Stimulated activated naive CD8-positive, alpha-beta T cell treated with anti-CD3 and anti-CD28 coated beads, Interleukin-15, Interleukin-2, amounts not matched to agents 100 U/mL and 50 U/mL, for 24 hours (primary cell): ENCODE results near the gene ADO.

ENCODE experiments used
- ATAC-seq: fragments of 150-1000 bp; cut with Tn5 transposase; one replicate; pipeline ENCODE4 v1.10.0; 2021
- DNase-seq: peaks from one replicate; pipeline ENCODE4 v3.0.0; 2021

The ADO gene

DNA sequence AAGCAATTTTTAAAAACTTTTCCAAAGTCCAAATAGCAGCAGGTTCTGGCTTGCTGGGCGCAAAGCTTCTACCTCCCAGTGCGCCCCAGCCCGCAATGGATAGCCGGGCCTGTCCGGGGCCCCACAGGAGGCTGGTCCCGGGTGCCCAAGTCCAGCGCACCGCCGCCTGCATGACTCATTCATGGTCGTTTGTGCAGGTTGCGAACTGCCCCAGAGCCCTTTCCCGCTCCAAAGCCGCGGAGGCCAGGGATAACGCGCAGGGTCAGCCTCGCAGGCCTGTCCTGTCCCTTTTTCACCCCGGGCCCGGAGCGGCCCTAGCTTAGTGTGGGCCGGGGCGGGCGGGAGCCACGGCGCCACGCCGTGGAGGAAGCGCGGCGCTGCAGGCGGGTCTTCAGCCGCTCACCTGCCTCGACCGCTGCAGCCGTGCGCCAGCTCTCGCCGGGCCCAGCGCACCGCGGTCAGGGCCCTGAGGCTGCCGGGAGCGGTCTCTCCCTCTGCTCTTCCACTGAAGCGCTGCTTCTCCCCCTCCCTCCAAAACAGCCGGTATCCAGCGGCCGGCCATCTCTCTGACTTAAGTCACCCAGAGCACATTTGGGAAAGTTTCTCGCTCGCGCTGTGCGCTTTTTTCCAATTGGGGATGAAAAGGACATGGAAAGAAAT is 13.4 kb downstream of the ADO start:
- DNase-seq (peak; percentile 81), ATAC-seq (peak; percentile 30)

DNA sequence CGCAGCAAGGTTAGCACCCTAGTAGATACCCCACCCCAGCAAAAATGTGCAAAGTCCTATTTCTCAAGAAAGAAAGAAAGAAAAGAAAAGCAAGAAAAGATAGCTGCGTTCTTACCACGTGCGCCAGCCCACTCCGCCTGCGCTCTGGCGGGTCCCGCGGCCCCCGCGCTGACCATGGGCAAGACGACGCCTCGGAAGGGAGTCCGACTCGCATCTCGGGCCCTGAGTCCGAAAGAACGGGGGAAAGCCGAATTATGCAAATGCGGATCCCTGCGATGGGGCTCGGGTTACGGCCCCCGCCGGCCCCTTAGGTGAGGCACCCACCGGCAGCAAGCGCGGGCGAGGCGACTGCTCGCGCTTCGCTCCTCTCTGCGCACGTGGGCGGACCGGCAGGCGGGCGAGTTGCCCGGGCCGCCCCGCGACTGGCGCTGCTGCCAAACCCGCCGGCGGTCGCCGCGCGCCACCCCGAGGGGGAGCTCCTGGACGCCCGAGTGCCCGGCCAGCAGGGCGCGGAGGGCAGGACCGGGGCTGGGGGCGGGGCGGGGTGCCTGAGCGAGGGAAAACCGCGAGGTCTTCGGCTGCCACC is 14.0 kb downstream of the ADO start:
- peak; percentile 78 for DNase-seq
- no peak for ATAC-seq

DNA sequence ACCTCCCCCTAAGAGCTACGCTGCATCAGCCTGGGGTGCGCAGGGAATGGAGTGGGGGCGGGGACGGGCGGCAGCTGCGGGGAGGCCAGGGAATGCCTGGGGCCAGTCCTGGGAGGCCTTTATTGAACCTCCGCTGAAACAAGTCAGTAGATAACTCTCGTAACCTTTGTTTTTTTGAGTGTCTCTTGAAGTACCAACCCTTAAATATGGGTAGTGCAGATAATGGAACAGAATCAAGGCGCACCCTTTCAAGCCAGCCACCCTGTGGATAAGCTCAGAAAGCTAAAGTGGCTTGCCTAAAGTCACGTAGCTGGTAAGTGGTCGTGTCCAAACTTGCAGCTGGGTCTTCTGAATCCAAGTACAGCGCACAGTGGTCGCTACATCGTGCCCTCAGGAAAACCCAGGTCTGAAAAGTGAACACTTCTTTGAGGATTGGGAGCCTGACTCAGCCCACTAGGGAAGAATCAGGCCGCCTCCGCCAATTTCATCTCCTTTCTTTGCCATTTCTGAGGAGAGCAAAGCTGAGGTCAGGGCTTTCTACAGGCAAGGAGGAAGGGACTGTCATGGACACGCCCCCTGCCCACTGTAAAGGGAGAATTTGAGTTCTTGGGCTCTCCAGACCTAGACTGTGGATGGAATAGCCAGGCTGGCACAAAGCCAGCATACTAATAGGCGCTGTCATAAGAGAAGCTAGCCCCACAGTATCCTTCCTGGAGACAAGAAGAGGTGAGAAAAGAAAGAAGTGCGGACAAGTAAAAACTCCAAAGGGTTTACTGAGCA is 14.8 kb downstream of the ADO start:
- no peak for ATAC-seq

DNA sequence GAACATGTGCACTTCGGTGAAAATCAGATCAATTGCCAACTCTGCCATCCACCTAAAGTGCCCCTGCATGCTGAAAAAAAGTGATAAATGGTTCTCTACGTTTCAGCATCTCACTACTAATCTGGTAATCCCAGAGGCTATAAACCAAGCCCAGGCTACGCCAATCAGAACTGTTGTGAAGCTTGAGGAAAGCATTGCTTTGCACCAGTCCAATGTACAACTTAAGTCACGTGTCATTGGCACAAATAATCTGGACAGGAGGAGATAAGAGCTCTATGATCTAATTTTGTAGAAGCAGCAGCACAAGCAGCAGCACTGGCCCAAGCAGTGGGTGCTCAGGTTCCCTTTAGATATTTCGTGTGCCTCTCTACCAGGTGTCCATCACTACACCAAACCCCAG is 16.1 kb downstream of the ADO start:
- DNase-seq, result no peak

More for the DNA sequence above, 14.8 kb downstream of the ADO start:
- DNase-seq, result no peak

DNA sequence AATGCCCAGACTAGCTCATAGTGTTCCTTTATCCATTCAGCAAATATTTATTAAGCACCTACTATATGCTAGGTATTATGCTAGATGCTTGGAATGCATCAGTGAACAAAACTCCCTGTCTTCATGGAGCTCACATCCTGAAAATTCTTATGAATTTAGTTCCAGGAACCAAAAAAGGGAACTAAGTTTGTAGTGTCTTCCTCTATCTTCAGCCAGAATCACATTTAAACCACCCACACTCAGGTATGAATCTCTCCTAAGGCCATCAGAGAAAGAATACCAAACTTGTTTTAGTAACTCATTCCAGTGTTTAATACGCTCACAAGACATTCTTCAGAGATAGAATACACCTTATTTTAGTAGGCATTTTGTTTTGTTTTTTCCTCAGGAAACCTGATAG is 21.8 kb downstream of the ADO start:
- ATAC-seq (no peak), DNase-seq (no peak)

More for the DNA sequence above, 16.1 kb downstream of the ADO start:
- no peak for ATAC-seq

DNA sequence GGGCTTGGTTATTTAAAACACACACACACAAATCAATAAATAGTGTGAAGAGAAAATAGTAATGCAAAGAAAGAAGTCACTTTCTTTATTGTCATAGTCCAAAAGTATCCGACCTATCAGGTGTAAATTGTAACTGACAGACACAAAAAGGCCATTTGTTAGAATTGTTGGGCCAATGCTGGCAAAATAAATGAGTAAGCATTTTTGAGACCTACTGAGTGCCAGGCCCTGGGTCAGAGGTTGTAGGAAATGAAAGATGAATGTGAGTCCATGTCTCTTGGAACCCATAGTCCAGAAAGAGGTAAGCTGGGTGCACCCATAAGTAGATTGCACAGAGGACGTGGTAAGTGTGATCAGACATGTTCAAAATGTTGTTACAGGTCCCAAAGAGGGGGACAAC is 25.1 kb downstream of the ADO start:
- no peak for ATAC-seq
- no peak for DNase-seq

DNA sequence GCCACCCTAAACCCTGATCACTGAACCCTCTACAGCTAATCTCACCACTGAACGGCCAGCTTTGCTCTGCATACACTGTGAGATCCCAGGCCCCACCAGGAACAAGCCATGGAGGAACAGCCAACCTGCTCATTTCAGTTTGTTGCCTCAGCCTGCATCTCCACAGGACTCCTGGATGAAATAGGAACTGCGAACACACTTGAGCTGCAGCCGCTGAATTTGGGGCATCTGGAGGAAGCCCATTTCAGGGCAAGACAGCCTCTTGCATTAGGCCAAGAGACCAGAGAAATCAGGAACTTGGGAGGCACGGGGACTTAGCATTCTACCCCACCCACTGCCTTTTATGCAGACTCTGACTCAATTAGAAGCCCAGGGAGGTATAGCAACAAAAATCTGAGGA is 26.2 kb downstream of the ADO start:
- no peak for DNase-seq
- no peak for ATAC-seq

DNA sequence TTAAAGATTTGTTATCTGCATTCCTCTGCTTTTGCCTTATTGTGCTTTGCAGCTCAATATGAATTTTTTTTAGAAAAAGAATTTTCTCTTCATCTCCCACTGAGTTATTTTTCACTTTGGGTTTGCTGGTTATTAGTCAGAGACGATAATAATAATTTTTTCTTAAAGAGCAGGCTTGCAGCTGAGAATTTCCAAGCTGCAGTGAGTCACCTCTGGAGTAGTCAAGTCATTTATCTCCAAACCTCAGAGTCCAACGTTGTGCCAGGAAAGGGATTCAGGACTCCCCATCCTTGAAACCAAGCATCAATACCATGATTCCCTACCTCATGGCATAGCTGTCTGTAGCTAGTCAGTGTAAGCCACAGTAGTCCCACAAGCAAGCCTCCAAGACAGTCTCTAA is 26.8 kb downstream of the ADO start:
- DNase-seq (no peak), ATAC-seq (no peak)

DNA sequence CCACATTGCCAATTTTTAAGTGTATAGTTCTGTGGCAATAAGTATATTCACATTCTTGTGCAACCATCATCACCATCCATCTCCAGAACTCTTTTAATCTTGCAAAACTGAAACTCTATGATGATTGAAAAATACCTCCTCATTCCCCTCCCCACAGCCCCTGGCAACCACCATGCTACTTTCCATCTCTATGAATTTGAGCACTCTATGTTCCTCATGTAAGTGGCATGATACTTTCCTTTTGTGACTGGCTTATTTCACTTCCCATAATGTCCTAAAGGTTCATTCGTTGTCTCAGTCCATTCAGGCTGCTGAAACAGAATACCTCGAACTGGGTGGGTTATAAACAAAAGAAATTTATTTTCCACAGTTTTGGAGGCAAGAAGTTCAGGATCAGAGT is 35.1 kb downstream of the ADO start:
- DNase-seq (no peak), ATAC-seq (no peak)

DNA sequence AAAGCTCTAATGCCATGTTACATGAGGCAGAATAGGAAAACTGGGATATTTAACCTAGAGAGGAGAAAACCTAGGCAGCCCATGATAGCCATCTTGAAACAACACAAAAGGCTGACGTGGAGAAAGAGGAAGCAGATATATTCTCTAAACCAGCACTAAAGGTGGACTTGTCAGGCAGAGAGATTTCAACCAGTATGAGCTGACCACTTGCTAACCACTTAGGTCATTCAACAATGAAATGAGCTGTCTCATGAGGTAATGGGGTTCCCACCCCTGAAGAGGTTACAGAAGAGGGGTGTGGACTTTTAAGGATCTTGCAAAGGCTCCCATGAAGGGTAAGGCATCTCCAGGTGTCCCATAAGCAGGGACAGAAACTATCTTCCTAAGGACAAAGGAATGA is 38.5 kb downstream of the ADO start:
- ATAC-seq (no peak), DNase-seq (no peak)

DNA sequence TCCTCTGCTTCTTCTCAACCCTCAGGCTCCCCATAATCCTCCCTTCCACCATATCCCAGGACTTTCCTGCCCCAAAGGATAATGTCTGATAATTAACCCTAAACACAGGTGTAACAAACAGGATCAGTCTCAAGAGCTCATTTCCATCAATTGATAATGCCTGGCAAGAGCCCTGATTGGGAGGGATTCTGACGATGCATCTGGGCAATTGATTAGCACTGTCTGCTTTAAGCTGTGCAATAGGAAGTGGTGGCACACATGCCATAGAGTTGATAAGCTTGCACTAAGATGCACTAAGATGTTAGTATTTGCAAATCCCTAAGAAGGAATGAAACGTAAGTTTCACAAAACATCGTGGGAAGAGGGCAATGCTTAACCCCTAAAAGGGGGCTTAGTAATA is 39.1 kb downstream of the ADO start:
- no peak for DNase-seq
- no peak for ATAC-seq

DNA sequence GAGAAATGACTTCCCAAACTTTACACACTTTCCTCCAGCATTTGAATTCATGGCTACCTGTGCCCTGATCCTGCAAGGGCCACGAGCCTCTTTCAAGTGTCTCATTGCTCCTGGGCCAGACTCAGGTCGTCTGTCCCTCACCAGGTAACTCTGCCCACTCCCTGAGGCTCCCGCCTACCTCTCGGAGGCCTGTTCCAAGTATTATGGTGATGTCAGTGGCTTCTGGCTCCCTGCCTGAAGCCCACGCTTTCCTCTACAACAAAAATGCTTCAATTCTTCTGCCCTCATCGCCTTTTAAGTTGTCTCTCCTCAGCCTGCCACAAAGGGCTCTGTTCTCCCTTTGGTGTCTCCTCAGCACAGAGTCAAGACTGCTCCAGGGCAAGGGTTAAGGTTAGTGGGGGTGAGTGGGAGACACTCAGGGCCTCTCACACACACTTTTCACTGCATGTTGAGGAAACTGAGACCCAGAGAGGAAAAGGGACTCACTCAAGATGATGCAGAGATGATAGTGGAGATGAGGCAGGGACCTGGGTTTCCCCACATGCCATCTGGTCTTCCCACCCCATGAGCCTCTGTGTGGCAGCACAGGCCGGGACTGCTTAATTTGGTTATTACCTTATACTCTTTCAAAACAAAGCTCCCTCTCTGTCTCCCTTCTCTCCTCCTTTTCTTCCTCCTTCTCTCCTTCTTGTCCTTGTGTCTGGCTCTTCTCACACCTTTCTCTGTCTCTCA is 39.9 kb downstream of the ADO start:
- ATAC-seq (peak; percentile 87), DNase-seq (peak; percentile 21)

DNA sequence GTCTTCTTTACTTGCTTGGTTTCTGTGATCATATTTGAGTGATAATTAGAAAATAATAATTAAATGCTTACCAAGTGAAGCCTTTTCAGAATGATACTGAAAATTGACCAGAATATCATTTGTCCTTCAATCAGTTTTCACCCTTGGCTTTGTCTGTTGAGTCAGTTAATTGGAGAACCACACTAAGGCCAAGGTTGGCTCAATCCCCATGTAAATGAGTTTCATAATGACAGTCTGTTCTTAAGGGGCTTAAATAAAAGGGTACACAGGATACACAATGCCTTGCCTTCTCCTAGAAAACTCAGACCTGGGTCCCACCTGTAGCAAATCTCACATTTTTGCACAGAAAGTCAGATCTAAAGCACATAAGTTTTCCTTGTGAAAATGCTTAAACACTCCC is 42.9 kb downstream of the ADO start:
- DNase-seq (no peak), ATAC-seq (no peak)

DNA sequence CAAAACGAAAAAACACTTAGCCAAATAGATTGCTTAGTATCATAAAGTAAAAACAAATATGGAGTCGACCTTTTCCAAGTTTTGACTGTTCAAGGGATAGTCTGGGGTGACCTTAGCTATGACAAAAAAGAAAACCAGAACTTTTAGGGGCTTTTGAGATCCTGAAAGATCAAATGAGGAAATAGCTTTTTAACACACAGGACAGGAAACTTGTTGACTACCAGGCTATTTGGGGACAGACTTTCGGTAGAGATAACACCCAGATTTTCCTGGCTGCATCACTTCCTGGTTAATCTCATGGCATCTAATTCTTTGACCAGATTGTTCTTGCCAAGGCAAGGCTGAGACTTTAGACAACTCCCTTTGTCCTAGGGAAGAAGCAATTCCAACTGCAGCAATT is 46.1 kb downstream of the ADO start:
- no peak for DNase-seq
- ATAC-seq, result no peak

DNA sequence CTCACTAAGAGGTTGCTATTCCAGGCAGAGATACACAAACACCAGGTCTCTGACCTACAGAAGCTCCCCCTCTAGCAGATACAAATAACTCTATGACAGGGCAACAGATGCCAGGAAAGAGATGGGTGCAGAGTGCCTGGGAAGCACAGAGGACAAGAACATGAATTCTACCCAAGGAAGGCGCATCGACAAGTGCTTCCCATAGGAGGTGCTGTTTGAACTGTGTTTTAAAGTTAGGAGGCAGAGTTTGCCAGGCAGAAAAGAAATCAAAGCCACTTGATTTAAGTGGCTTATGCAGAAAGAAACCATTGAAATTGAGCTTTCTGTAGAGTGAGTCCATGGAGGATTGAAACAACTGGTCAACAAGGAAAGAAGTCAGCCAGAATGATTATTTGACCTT is 46.9 kb downstream of the ADO start:
- no peak for DNase-seq

DNA sequence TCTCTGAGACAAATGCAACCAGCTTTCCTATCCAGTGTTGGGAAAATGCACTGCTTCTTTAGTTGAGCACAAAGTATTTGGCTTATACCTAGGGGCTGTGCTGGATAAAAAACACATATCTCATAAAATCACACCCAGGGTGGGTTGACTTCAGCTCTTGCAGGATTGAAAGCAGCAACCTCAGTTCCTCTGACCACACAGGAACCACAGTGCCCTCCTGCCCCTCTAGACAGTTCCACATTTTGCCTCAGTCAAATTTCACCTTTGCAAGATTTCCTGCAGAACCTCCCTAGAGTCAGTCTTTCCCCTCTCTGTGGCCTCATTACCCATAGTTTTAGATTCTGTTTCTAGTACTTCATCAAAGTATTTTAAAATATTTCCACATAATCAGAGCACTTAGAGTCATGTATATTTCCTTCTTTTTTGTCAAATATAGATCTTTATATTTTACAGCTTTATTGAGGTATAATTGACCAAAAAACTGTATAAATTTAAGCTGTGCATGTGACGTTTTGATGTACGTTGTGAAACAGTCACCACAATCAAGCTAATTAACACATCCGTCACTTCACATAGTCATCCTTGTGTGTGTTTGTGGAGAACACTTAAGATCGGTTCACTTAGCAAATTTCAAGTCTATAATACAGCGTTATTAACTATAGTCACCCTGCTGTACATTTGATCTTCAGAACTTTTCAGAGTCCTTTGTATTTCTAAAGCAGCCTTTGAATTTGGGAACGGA is 48.6 kb downstream of the ADO start:
- DNase-seq (peak; percentile 67), ATAC-seq (peak; percentile 72)

More for the DNA sequence above, 46.9 kb downstream of the ADO start:
- ATAC-seq, result no peak

DNA sequence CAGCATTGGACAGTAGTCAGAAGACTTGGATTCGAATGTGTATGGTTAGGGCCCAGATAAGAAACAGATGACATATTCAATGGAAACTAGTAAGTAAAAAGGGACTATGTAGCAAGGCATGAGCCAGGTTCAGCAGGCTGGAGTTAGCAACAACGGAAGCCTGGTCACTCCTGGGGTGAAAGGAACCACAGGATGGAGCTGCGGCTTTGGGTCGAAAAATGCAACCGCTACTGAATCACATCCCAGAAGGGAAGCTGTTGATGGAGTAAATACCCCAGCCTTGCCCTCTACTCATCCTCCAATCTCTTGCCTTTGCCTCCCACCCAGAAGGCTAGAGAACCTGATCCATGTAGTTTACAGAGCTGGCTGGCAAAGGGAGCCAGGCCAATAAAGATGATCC is 49.2 kb downstream of the ADO start:
- ATAC-seq, result peak; percentile 57
- peak; percentile 75 for DNase-seq

DNA sequence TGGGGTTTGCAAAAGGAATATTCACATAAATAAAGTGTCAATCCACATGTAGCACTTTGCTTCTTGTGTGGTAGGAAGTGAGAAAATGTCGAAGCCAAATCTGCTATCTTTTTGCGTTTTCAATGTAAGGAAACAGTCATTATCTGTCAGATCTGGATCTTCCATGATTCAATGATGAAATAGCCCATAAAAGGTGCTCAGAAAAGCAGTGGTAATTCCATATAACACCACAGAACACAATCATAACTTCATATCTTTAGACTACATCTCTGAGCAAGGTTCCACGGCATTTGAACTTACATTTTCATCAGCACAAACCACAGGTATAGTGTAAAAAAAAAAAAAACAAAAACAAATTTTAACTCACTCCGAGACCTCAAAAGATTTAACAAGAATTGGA is 51.5 kb downstream of the ADO start:
- peak; percentile 43 for ATAC-seq

More for the DNA sequence above, 51.5 kb downstream of the ADO start:
- no peak for DNase-seq
